Measurements from ENCODE around the gene EMID1.

The EMID1 gene

DNA sequence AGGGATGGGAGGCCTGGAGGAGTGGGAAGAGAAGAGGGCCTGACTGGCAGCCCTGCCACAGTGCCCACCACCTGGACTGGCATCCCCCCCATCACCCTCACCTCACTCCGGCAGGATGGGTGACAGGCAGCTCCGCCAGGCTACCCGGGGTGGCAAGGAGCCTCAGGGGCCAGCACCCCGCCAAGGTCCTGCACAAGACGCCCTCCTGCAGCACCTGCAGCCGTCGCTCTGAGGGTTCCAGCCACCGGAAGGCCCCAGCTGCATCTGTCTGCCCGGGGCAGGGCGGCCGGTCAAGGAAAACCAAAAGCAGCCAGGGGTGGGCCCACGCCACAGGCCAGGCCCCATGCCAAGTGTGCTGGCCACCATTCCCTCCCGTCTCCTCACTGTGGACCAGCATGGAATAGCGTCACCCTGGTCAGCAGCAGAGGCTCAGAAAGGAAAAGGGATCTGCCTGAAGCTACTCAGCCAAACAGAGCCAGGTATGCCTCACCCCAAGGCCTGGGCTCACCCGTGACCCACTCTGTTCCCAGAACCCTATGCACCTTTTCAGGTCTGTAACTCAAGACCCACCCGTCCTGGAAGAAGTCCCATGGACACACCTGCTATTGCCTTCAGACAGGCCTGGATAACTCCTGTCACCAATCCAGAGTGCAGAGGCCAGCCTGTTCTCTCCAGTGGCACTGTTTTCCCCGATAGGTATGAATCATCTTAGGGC is 55.1 kb downstream of the EMID1 start:
- DNase-seq = no peak

- no peak for DNase-seq
Observed at GRCh38 chr22:29263791-29264276, 58.1 kb downstream of the EMID1 start.

GRCh38 chr22:29265305-29265704 is 59.6 kb downstream of the EMID1 start:
- no peak for DNase-seq

- DNase-seq = no peak
Observed at GRCh38 chr22:29265929-29266328, 60.2 kb downstream of the EMID1 start.

- no peak for DNase-seq
Observed at GRCh38 chr22:29266564-29267461, 61.1 kb downstream of the EMID1 start.

GRCh38 chr22:29267462-29267857 is 61.8 kb downstream of the EMID1 start:
- no peak for DNase-seq

DNA sequence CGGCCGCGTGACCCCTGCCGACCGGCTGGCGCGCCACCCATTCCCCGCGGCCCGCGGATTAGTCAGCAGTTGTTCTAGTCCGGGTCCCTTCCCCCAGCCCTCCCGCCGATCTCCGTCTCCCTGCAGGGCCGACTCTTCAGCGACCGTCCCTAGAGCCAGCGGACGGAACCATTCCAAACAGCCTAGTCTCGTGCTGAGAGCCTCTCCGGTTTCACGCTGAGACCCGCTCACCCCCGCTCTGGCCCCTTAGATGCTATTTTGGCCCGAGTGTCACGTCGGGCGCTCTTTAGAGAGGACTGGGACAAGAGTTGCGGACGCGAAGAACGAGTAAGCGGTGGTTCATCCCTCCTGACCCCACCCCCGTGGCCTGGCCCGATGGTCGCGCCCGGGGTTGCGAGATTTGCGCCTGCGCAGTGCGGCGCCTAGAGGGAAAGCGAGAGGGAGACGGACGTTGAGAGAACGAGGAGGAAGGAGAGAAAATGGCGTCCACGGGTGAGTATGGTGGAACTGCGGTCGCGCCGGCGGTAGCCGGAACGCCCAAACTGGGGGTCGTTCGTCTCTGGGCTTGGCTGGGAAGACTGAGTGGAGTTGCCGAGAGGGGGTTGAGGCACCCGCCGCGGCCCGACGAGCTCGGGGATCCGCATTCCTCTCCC is 62.3 kb downstream of the EMID1 start, which contains the start of the genes EWSR1 and RHBDD3:
TSS of gene EWSR1 (plus strand) at position 411 of the 653 bp plus-strand sequence. CDS start at position 480, 69 bp downstream.
TSS of gene RHBDD3 (minus strand) at position 124 of the 653 bp plus-strand sequence. CDS start 2,355 bp downstream, outside the sequence.
- peak; percentile 99 for DNase-seq

GRCh38 chr22:29268511-29269229 is 63.0 kb downstream of the EMID1 start:
- peak; percentile 58 for DNase-seq

- no peak for DNase-seq
Observed at GRCh38 chr22:29269230-29269604, 63.5 kb downstream of the EMID1 start.

- no peak for DNase-seq
Observed at GRCh38 chr22:29269731-29270474, 64.2 kb downstream of the EMID1 start.

- DNase-seq = no peak
Observed at GRCh38 chr22:29270475-29271271, 65.0 kb downstream of the EMID1 start.

GRCh38 chr22:29272624-29273023 is 66.9 kb downstream of the EMID1 start:
- DNase-seq = no peak

- no peak for DNase-seq
Observed at GRCh38 chr22:29275167-29275566, 69.5 kb downstream of the EMID1 start.

- no peak for DNase-seq
Observed at GRCh38 chr22:29275819-29276565, 70.3 kb downstream of the EMID1 start.

DNA sequence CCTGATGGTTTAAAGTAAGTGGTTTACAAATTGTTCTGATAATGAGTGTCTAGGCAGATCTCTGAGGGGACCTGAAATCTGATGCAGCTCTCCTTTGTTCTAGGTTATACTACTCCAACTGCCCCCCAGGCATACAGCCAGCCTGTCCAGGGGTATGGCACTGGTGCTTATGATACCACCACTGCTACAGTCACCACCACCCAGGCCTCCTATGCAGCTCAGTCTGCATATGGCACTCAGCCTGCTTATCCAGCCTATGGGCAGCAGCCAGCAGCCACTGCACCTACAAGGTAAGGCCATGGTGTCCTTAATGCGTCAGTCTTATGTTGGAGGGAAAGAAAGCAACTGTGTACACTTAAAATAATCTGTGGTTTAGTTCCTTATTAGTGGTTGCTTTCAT is 72.2 kb downstream of the EMID1 start:
- no peak for DNase-seq

DNA sequence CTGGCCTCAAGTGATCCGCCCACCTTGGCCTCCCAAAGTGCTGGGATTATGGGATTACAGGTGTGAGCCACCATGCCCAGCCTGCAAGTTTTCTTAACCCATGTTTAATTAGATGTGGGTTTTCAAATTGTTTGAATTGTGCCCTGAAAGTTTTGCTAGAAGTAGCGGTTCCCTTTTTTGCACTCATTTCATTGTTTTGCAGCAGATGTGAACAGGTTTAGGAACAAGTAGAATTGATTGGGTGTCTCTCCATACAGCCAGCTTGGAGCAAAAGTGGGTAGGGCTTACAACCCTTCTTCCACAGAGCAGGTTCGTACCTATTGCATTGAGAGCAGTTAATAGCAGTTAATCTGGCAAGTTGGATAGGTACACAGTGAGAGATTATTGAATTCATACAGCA is 78.5 kb downstream of the EMID1 start:
- DNase-seq = no peak

DNA sequence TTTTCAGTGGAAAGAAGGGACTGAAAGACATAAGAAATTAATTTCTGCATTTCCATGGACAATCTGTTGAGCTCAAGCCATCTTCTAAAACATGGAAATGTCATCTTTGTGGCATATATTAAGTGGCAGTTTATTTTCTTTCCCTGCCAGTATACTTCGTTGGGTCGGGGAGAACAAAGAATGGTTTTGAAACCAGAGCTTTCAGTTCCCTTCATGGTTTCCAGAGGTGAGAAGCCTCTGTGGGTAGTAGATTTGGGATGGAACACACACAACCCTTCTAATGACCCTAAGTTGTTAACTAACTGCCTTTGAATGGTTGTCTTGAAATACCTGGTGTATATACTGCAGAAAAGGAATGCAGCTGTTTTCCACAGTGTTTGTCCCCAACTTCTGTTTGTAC is 83.1 kb downstream of the EMID1 start:
- no peak for DNase-seq

- DNase-seq = no peak
Observed at GRCh38 chr22:29290061-29290460, 84.4 kb downstream of the EMID1 start.

- DNase-seq = no peak
Observed at GRCh38 chr22:29291215-29291614, 85.5 kb downstream of the EMID1 start.

DNA sequence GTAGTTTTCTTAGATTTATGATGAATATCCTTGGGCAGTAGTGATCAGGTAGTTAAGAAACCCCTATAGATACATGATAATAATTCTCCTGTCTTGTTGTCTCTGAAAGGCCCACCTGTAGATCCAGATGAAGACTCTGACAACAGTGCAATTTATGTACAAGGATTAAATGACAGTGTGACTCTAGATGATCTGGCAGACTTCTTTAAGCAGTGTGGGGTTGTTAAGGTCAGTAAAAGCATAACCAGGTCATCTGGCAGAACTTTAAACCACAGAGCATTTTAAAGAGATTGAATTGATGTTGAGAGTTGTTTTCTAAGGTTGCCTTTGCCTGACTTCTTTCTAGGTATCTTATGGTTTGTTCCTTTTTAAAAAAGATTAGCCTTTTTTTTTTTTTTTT is 86.7 kb downstream of the EMID1 start:
- DNase-seq = no peak
